IMR-90 (cell line): ENCODE results near the gene KYNU. TPM values are rescaled to one million over a fixed set of nuclear protein-coding genes. Genes with fewer than 3 reads are reported as not detected.

Experiments
- ATAC-seq: fragments of 200-7000 bp; cut with Tn5 transposase; 2 replicates; pipeline ENCODE4 v1.9.1; 2020; ENCODE audit warnings: low read depth, mild to moderate bottlenecking, moderate library complexity
- BruUV-seq: library from RNA; stranded (reverse); fragments of 400-500 nt; replicated peaks from 2 replicates; lab custom pipeline; 2021; lab: Mats Ljungman, UMichigan
- CTCF ChIA-PET: fragments of 300-600 bp; formaldehyde crosslinking; extraction: SDS; loops from one replicate; lab custom pipeline; 2021; ENCODE audit warnings: antibody characterized with exemption; lab: Yijun Ruan, JAX
- POLR2A ChIA-PET: fragments of 300-600 bp; sonication (Branson Sonifier 250); formaldehyde crosslinking; loops from one replicate; lab custom pipeline; 2022; ENCODE audit warnings: antibody characterized with exemption; ENCODE audit not compliant: unreplicated experiment; lab: Charles Lee
- DNase-seq: peaks from one replicate; pipeline ENCODE4 v3.0.0; 2013
- H2AFZ ChIP-seq: replicated peaks from 2 replicates; pipeline ENCODE3; 2013; ENCODE audit warnings: low read length, mild to moderate bottlenecking; ENCODE audit not compliant: poor library complexity
- H2AK5ac ChIP-seq: 2 replicates; pipeline ENCODE4 v1.6.1; 2013; ENCODE audit warnings: low read depth, low read length, inconsistent platforms
- H2AK9ac ChIP-seq: replicated peaks from 2 replicates; pipeline ENCODE3; 2013; ENCODE audit warnings: mild to moderate bottlenecking, low read depth, low read length, moderate library complexity; ENCODE audit not compliant: poor library complexity
- H2BK120ac ChIP-seq: 2 replicates; pipeline ENCODE4 v1.6.1; 2013; ENCODE audit warnings: low read depth, low read length, inconsistent platforms
- H2BK15ac ChIP-seq: 3 replicates; pipeline ENCODE4 v1.6.1; 2013; ENCODE audit warnings: low read depth, low read length, inconsistent platforms
- H2BK20ac ChIP-seq: 2 replicates; pipeline ENCODE4 v1.6.1; 2013; ENCODE audit warnings: low read depth, mild to moderate bottlenecking, inconsistent platforms, low read length, moderate library complexity
- H2BK5ac ChIP-seq: 2 replicates; pipeline ENCODE4 v1.6.1; 2013; ENCODE audit warnings: mild to moderate bottlenecking, low read depth, low read length, inconsistent platforms; ENCODE audit not compliant: poor library complexity, severe bottlenecking
- H3K14ac ChIP-seq: replicated peaks from 2 replicates; pipeline ENCODE4 v1.6.1; 2013; ENCODE audit warnings: low read depth, low read length, inconsistent platforms
- H3K18ac ChIP-seq: 2 replicates; pipeline ENCODE4 v1.6.1; 2013; ENCODE audit warnings: low read depth, low read length, control low read depth
- H3K23ac ChIP-seq: 2 replicates; pipeline ENCODE4 v1.6.1; 2013; ENCODE audit warnings: low read depth, low read length, inconsistent platforms
- H3K27ac ChIP-seq: 2 replicates; pipeline ENCODE4 v1.5.1; 2013; ENCODE audit warnings: mild to moderate bottlenecking, control low read depth, low read length; ENCODE audit not compliant: insufficient read depth
- H3K27me3 ChIP-seq: 2 replicates; pipeline ENCODE4 v1.6.1; 2013; ENCODE audit warnings: low read length; ENCODE audit not compliant: control insufficient read depth, insufficient read depth
- H3K36me3 ChIP-seq: 2 replicates; pipeline ENCODE4 v1.6.1; 2013; ENCODE audit warnings: low read length, mixed read lengths; ENCODE audit not compliant: control insufficient read depth, insufficient read depth
- H3K4ac ChIP-seq: 2 replicates; pipeline ENCODE4 v1.6.1; 2013; ENCODE audit warnings: low read depth, low read length, inconsistent platforms
- H3K4me1 ChIP-seq: 2 replicates; pipeline ENCODE4 v1.6.1; 2013; ENCODE audit warnings: low read length, mixed read lengths; ENCODE audit not compliant: control insufficient read depth, insufficient read depth
- H3K4me2 ChIP-seq: 2 replicates; pipeline ENCODE4 v1.6.1; 2013; ENCODE audit warnings: low read depth, mild to moderate bottlenecking, control low read depth, low read length, moderate library complexity
- H3K4me3 ChIP-seq: 2 replicates; pipeline ENCODE4 v1.5.1; 2013; ENCODE audit warnings: low read depth, mild to moderate bottlenecking, control low read depth, low read length, moderate library complexity; ENCODE audit not compliant: insufficient read depth
- H3K56ac ChIP-seq: 2 replicates; pipeline ENCODE4 v1.6.1; 2013; ENCODE audit warnings: low read length, inconsistent platforms; ENCODE audit not compliant: insufficient read depth; ENCODE audit errors: extremely low read depth
- H3K79me1 ChIP-seq, 2 experiments: 2 replicates each; pipeline ENCODE4 v1.6.1; 2013; ENCODE audit warnings: low read length in 2 of 2, inconsistent platforms in 1 of 2, low read depth in 1 of 2
- H3K9ac ChIP-seq: 2 replicates; pipeline ENCODE4 v1.6.1; 2013; ENCODE audit warnings: low read depth, low read length, control low read depth
- H3K9me1 ChIP-seq: 2 replicates; pipeline ENCODE4 v1.6.1; 2013; ENCODE audit warnings: low read length, inconsistent platforms; ENCODE audit not compliant: insufficient read depth
- H3K9me3 ChIP-seq: 2 replicates; pipeline ENCODE4 v1.6.1; 2013; ENCODE audit warnings: low read length; ENCODE audit not compliant: control insufficient read depth, insufficient read depth
- H4K20me1 ChIP-seq: 2 replicates; pipeline ENCODE4 v1.6.1; 2013; ENCODE audit warnings: low read length, inconsistent platforms; ENCODE audit not compliant: insufficient read depth
- H4K5ac ChIP-seq: 2 replicates; pipeline ENCODE4 v1.6.1; 2013; ENCODE audit warnings: mild to moderate bottlenecking, low read depth, low read length, control low read depth
- H4K8ac ChIP-seq, 2 experiments: 2 replicates each; pipeline ENCODE4 v1.6.1; 2013; ENCODE audit warnings: low read depth in 2 of 2, low read length in 2 of 2, control low read depth in 1 of 2, inconsistent platforms in 1 of 2
- H4K91ac ChIP-seq: 2 replicates; pipeline ENCODE4 v1.6.1; 2013; ENCODE audit warnings: low read depth, low read length, inconsistent platforms; ENCODE audit not compliant: insufficient read depth
- CEBPB ChIP-seq: IDR thresholded peaks from 2 replicates; pipeline ENCODE4 v1.6.1; 2012; ENCODE audit warnings: low read depth, low read length, improper control_type of control experiment
- CHD1 ChIP-seq: IDR thresholded peaks from 2 replicates; pipeline ENCODE4 v1.6.1; 2012; ENCODE audit warnings: low read depth, low read length, improper control_type of control experiment
- FOS ChIP-seq: fragments of 150-350 bp; IDR thresholded peaks from 2 replicates; pipeline ENCODE4 v1.6.1; 2016; ENCODE audit warnings: low read depth, low read length
- MAZ ChIP-seq: IDR thresholded peaks from 2 replicates; pipeline ENCODE4 v1.6.1; 2012; ENCODE audit warnings: low read depth, mild to moderate bottlenecking, low read length, improper control_type of control experiment, moderate library complexity, borderline replicate concordance
- MXI1 ChIP-seq: IDR thresholded peaks from 2 replicates; pipeline ENCODE4 v1.6.1; 2012; ENCODE audit warnings: low read depth, mild to moderate bottlenecking, low read length, moderate library complexity, borderline replicate concordance
- NFE2L2 ChIP-seq: fragments of 150-350 bp; IDR thresholded peaks from 2 replicates; pipeline ENCODE4 v1.6.1; 2016; ENCODE audit warnings: low read depth, mild to moderate bottlenecking, low read length
- POLR2A ChIP-seq: IDR thresholded peaks from 2 replicates; pipeline ENCODE4 v1.6.1; 2012; ENCODE audit warnings: mild to moderate bottlenecking, low read depth, low read length
- RCOR1 ChIP-seq: IDR thresholded peaks from 2 replicates; pipeline ENCODE4 v1.6.1; 2012; ENCODE audit warnings: mild to moderate bottlenecking, low read length, improper control_type of control experiment; ENCODE audit not compliant: insufficient replicate concordance
- SMC3 ChIP-seq: fragments of 150-350 bp; IDR thresholded peaks from 2 replicates; pipeline ENCODE4 v1.6.1; 2016; ENCODE audit warnings: low read depth, mild to moderate bottlenecking, antibody characterized with exemption, low read length, moderate library complexity
- WGBS, 2 experiments: methylation state at CpG; one replicate each; pipeline versions ENCODE4 v1.1.5 to v1.1.7; 2013; ENCODE audit warnings: missing lambda C conversion rate in 2 of 2; ENCODE audit not compliant: insufficient read length in 1 of 2; ENCODE audit errors: extremely low coverage in 2 of 2; 5-methylcytosine and 5-hydroxymethylcytosine counted together
- dilution Hi-C: fragments of 300-500 bp; cut with HindIII; formaldehyde crosslinking; loops from one replicate; pipeline ENCODE4 v1.14.3; 2018; ENCODE audit warnings: low sequenced_read_pairs; ENCODE audit not compliant: unreplicated experiment
- in situ Hi-C: fragments of 300-500 bp; cut with MboI; formaldehyde crosslinking; loops from 3 replicates; pipeline ENCODE4 v1.14.3; 2019; ENCODE audit warnings: low sequenced_read_pairs, inconsistent platforms, mixed read lengths
- intact Hi-C: fragments of 100-400 bp; cut with micrococcal nuclease; formaldehyde crosslinking; loops from 2 replicates; pipeline ENCODE4 v1.10.0; 2022
- polyA plus RNA-seq, 3 experiments: library from polyadenylated mRNA; depleted of rRNA; stranded (reverse); fragments of >200 nt; gene quantifications; 2 replicates each; pipeline ENCODE4 v1.2.3, GENCODE V29; 2012; ENCODE audit warnings: low replicate concordance in 1 of 3
- total RNA-seq: library from RNA; depleted of rRNA; stranded (reverse); fragments of >200 nt; gene quantifications from 2 replicates; pipeline ENCODE4 v1.2.3, GENCODE V29; 2012
- TF ChIP-seq, protein P1 (sequence below): conservative IDR thresholded peaks from 2 replicates; pipeline ENCODE4 v1.5.1; 2012; ENCODE audit warnings: mild to moderate bottlenecking, low read depth, low read length, improper control_type of control experiment
- TF ChIP-seq, protein P2 (sequence below): fragments of 150-350 bp; IDR thresholded peaks from 2 replicates; pipeline ENCODE4 v1.6.1; 2016; ENCODE audit warnings: low read depth, mild to moderate bottlenecking, low read length, moderate library complexity, borderline replicate concordance

KYNU gene
- total and polyA plus RNA-seq, 2 of the 4 experiments (the other 2 are of a cell fraction), result 0.75 to 2.9 TPM

GRCh38 chr2:142942690-142943089 lies 65.2 kb downstream of the KYNU start:
- H3K27me3 ChIP-seq, result no peaks in the 10 kb centered on the region
- no peak overlapping the region for H4K8ac ChIP-seq
- dilution Hi-C loops, result no loop called here
- no peak for TF ChIP-seq POLR2A
- no peak for TF ChIP-seq RCOR1
- no peak for TF ChIP-seq MAZ
- TF ChIP-seq, protein P1, sequence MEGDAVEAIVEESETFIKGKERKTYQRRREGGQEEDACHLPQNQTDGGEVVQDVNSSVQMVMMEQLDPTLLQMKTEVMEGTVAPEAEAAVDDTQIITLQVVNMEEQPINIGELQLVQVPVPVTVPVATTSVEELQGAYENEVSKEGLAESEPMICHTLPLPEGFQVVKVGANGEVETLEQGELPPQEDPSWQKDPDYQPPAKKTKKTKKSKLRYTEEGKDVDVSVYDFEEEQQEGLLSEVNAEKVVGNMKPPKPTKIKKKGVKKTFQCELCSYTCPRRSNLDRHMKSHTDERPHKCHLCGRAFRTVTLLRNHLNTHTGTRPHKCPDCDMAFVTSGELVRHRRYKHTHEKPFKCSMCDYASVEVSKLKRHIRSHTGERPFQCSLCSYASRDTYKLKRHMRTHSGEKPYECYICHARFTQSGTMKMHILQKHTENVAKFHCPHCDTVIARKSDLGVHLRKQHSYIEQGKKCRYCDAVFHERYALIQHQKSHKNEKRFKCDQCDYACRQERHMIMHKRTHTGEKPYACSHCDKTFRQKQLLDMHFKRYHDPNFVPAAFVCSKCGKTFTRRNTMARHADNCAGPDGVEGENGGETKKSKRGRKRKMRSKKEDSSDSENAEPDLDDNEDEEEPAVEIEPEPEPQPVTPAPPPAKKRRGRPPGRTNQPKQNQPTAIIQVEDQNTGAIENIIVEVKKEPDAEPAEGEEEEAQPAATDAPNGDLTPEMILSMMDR, result no peak
- TF ChIP-seq CEBPB, result no peak
- TF ChIP-seq, protein P2, sequence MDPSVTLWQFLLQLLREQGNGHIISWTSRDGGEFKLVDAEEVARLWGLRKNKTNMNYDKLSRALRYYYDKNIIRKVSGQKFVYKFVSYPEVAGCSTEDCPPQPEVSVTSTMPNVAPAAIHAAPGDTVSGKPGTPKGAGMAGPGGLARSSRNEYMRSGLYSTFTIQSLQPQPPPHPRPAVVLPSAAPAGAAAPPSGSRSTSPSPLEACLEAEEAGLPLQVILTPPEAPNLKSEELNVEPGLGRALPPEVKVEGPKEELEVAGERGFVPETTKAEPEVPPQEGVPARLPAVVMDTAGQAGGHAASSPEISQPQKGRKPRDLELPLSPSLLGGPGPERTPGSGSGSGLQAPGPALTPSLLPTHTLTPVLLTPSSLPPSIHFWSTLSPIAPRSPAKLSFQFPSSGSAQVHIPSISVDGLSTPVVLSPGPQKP, result no peak
- TF ChIP-seq CHD1, result no peak
- no peak for TF ChIP-seq MXI1
- no peak for TF ChIP-seq NFE2L2
- TF ChIP-seq FOS, result no peak
- TF ChIP-seq SMC3, result no peak
- ChIA-PET CTCF (no interaction called here), POLR2A (no interaction called here)
- H2AK9ac ChIP-seq, result no peak overlapping the region
- H2AFZ ChIP-seq, result no peak overlapping the region
- in situ Hi-C loops, result no loop called here
- no peak overlapping the region for H3K4ac ChIP-seq
- no peak overlapping the region for H3K14ac ChIP-seq
- no peak overlapping the region for H2BK120ac ChIP-seq
- no peak for ATAC-seq
- no peaks in the 10 kb centered on the region for H3K9me3 ChIP-seq
- H2AK5ac ChIP-seq, result no peak overlapping the region
- no peak overlapping the region for H3K18ac ChIP-seq
- H2BK20ac ChIP-seq, result no peak overlapping the region
- H2BK15ac ChIP-seq, result no peak overlapping the region
- H3K4me1 ChIP-seq, result peaks cover 7% of the 10 kb centered on the region
- no peaks in the 10 kb centered on the region for H3K79me1 ChIP-seq
- no peak overlapping the region for H2BK5ac ChIP-seq
- no peak overlapping the region for H4K5ac ChIP-seq
- no peak overlapping the region for H3K9ac ChIP-seq
- no peak overlapping the region for H3K56ac ChIP-seq
- BruUV-seq, result no TSS peak
- H4K20me1 ChIP-seq, result no peaks in the 10 kb centered on the region
- intact Hi-C loops, result no loop called here
- no peak overlapping the region for H3K23ac ChIP-seq
- no peak for DNase-seq
- no peaks in the 10 kb centered on the region for H3K9me1 ChIP-seq
- H3K27ac ChIP-seq, result no peak overlapping the region
- no peak overlapping the region for H4K91ac ChIP-seq
- no peak overlapping the region for H3K4me2 ChIP-seq
- WGBS, 2 experiments, result no CpG with 5 or more reads among the region's 1 CpG
- no peak overlapping the region for H3K4me3 ChIP-seq
- no peaks in the 10 kb centered on the region for H3K36me3 ChIP-seq
